ENCODE data around the gene FYN.
A peak's percentile ranks its signal among the peaks of the same experiment; 100 is the strongest.

The FYN gene

GRCh38 chr6:111707773-111708172, 165.5 kb downstream of the FYN start:
- TF ChIP-seq CTCF (IDR thresholded peaks at IDR 0.05; ENCODE audit: low read depth, low read length) = no peak
- DNase-seq (ENCODE audit: low read depth in 2 of 2) = no peak
- H3K4me3 ChIP-seq (replicated peaks in 1 of 2; ENCODE audit: low read depth in 2 of 2, low read length in 2 of 2) = no peak overlapping the region

- no peak overlapping the region for H3K4me3 ChIP-seq (replicated peaks in 1 of 2; ENCODE audit: low read depth in 2 of 2, low read length in 2 of 2)
- DNase-seq (ENCODE audit: low read depth in 2 of 2) = peak in 1 of 2 donors; percentile 26
- no peak for TF ChIP-seq CTCF (IDR thresholded peaks at IDR 0.05; ENCODE audit: low read depth, low read length)
These were observed 166.3 kb downstream of the FYN start for GRCh38 chr6:111706841-111707391.

GRCh38 chr6:111703723-111704122, 169.5 kb downstream of the FYN start:
- no peak for TF ChIP-seq CTCF (IDR thresholded peaks at IDR 0.05; ENCODE audit: low read depth, low read length)
- no peak overlapping the region for H3K4me3 ChIP-seq (replicated peaks in 1 of 2; ENCODE audit: low read depth in 2 of 2, low read length in 2 of 2)
- DNase-seq (ENCODE audit: low read depth in 2 of 2) = no peak

- H3K4me3 ChIP-seq (replicated peaks in 1 of 2; ENCODE audit: low read depth in 2 of 2, low read length in 2 of 2) = no peak overlapping the region
- DNase-seq (ENCODE audit: low read depth in 2 of 2) = no peak
- no peak for TF ChIP-seq CTCF (IDR thresholded peaks at IDR 0.05; ENCODE audit: low read depth, low read length)
These were observed 171.0 kb downstream of the FYN start for GRCh38 chr6:111702268-111702667.

GRCh38 chr6:111701146-111701545, 172.1 kb downstream of the FYN start:
- DNase-seq (ENCODE audit: low read depth in 2 of 2) = no peak
- no peak for TF ChIP-seq CTCF (IDR thresholded peaks at IDR 0.05; ENCODE audit: low read depth, low read length)
- H3K4me3 ChIP-seq (replicated peaks in 1 of 2; ENCODE audit: low read depth in 2 of 2, low read length in 2 of 2) = no peak overlapping the region

- DNase-seq (ENCODE audit: low read depth in 2 of 2) = no peak
- no peak overlapping the region for H3K4me3 ChIP-seq (replicated peaks in 1 of 2; ENCODE audit: low read depth in 2 of 2, low read length in 2 of 2)
- TF ChIP-seq CTCF (IDR thresholded peaks at IDR 0.05; ENCODE audit: low read depth, low read length) = no peak
These were observed 173.0 kb downstream of the FYN start for GRCh38 chr6:111700135-111700690.

GRCh38 chr6:111699123-111699522, 174.1 kb downstream of the FYN start:
- TF ChIP-seq CTCF (IDR thresholded peaks at IDR 0.05; ENCODE audit: low read depth, low read length) = no peak
- no peak for DNase-seq (ENCODE audit: low read depth in 2 of 2)
- no peak overlapping the region for H3K4me3 ChIP-seq (replicated peaks in 1 of 2; ENCODE audit: low read depth in 2 of 2, low read length in 2 of 2)

All from cardiac fibroblast (primary cell).